Neutrophil (primary cell): ENCODE data around the gene GRK7.

ENCODE experiments used
- H3K27ac ChIP-seq: fragments of 200-600 bp; sonication (generic); 2 replicates; pipeline ENCODE4 v1.5.1; 2016; ENCODE audit warnings: mild to moderate bottlenecking, moderate library complexity
- H3K27me3 ChIP-seq: fragments of 200-600 bp; sonication (generic); 2 replicates; pipeline ENCODE4 v1.6.0; 2016; ENCODE audit warnings: mild to moderate bottlenecking
- H3K36me3 ChIP-seq: fragments of 200-600 bp; sonication (generic); 2 replicates; pipeline ENCODE4 v1.5.1; 2017
- H3K4me1 ChIP-seq, 2 experiments: fragments of 200-600 bp in 1 of 2; sonication (generic) in 1 of 2; 1 replicate in 1 of 2; 2 replicates in 1 of 2; pipeline versions ENCODE4 v1.5.1 to v1.6.1; 2013 to 2016; ENCODE audit warnings: low read depth in 1 of 2, low read length in 1 of 2, mild to moderate bottlenecking in 1 of 2, moderate library complexity in 1 of 2; ENCODE audit not compliant: control insufficient read depth in 1 of 2, insufficient read depth in 1 of 2
- H3K4me3 ChIP-seq, 2 experiments: fragments of 200-600 bp in 1 of 2; sonication (generic) in 1 of 2; 1 replicate in 1 of 2; 2 replicates in 1 of 2; pipeline ENCODE4 v1.5.1; 2013 to 2016; ENCODE audit warnings: low read depth in 1 of 2, low read length in 1 of 2, mild to moderate bottlenecking in 1 of 2, moderate library complexity in 1 of 2
- H3K9me3 ChIP-seq: fragments of 200-600 bp; sonication (generic); 2 replicates; pipeline ENCODE4 v1.5.1; 2016
- TF ChIP-seq, protein P1 (sequence below): fragments of 200-600 bp; sonication (generic); IDR thresholded peaks from 2 replicates; pipeline ENCODE4 v1.5.1; 2016; ENCODE audit warnings: antibody characterized with exemption

Gene GRK7

DNA sequence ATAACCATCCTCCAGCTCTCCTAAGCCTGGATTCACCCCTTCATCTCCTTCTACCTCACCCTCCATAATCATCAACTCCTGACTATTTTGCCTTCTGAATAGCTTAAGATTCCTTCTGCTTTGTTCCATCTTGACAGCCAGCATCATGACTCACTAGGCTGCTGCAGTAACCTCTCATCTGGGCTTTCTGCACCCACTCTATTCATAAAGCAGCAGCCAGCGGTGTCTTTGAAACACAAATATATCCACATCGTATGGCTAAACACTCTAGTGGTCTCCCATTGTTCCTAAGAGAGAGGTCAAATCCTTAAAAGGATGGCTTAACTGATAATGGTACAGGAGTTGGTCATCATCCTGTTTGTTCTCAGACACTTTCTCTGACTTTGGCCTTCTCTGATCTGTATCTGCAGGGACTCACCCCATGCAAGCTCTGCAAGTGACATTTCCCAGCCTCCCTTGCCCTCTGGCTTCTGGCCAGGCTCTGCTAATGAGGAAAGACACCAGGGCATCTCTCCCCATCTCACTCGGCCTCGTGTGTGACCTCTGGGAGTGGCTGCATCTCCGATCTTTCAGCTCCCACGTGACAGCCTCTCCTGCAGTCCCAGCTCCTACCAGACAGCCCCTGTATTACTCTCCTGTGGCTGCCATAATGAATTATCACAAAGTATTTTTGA lies 6.2 kb downstream of the GRK7 start:
- H3K27ac ChIP-seq = no peak overlapping the region
- H3K36me3 ChIP-seq = no peaks in the 10 kb centered on the region
- peaks cover 12 to 13% of the 10 kb centered on the region in 2 experiments for H3K4me1 ChIP-seq
- TF ChIP-seq, protein P1, sequence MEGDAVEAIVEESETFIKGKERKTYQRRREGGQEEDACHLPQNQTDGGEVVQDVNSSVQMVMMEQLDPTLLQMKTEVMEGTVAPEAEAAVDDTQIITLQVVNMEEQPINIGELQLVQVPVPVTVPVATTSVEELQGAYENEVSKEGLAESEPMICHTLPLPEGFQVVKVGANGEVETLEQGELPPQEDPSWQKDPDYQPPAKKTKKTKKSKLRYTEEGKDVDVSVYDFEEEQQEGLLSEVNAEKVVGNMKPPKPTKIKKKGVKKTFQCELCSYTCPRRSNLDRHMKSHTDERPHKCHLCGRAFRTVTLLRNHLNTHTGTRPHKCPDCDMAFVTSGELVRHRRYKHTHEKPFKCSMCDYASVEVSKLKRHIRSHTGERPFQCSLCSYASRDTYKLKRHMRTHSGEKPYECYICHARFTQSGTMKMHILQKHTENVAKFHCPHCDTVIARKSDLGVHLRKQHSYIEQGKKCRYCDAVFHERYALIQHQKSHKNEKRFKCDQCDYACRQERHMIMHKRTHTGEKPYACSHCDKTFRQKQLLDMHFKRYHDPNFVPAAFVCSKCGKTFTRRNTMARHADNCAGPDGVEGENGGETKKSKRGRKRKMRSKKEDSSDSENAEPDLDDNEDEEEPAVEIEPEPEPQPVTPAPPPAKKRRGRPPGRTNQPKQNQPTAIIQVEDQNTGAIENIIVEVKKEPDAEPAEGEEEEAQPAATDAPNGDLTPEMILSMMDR = no peak
- H3K9me3 ChIP-seq = no peaks in the 10 kb centered on the region
- no peak overlapping the region for H3K4me3 ChIP-seq
- no peaks in the 10 kb centered on the region for H3K27me3 ChIP-seq

DNA sequence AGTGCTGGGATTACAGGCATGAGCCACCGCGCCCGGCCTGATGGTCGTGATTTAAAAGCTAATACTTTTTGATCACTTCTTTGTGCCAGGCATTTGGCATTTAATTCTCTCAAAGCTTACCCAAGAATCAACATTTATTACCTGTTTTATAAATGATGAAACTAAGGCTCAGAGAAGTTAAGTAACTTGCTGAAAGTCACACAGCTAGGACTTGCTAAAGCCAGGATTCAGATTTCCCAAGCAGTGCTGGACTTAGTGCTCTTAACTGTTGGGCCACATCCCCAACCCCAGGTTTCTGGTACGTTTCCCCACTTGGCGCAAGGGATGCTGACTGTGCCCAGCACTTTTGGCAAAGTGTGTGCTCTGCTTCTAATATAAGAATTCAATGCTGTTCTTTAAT lies 10.5 kb downstream of the GRK7 start:
- TF ChIP-seq, protein P1 = no peak
- H3K9me3 ChIP-seq = no peaks in the 10 kb centered on the region
- no peak overlapping the region for H3K27ac ChIP-seq
- no peaks in the 10 kb centered on the region for H3K4me1 ChIP-seq
- no peaks in the 10 kb centered on the region for H3K36me3 ChIP-seq
- no peak overlapping the region for H3K4me3 ChIP-seq
- H3K27me3 ChIP-seq = no peaks in the 10 kb centered on the region

DNA sequence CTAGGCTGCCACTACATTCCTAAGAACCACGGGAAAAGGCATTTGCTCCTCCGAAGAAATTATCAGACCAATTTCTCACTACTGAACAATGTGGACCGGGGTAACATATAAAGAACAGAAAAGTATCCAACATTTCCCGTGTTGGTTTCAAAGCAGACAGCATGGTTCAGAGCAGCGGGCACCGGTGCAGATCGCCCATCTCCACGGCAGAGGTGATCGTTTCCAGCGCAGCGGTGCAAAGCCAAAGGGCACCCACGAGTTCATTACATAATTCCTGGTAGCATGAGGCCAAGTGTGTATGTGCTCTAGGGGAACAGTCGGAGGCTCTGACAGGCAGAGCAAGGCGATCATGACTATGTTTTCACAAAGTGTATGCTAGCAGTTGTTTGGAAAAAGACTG lies 13.2 kb downstream of the GRK7 start:
- Histone ChIP-seq H3K9me3 (no peaks in the 10 kb centered on the region), H3K4me1 (no peaks in the 10 kb centered on the region), H3K27ac (no peak overlapping the region), H3K36me3 (no peaks in the 10 kb centered on the region), H3K4me3 (no peak overlapping the region), H3K27me3 (no peaks in the 10 kb centered on the region)
- TF ChIP-seq, protein P1 = no peak

DNA sequence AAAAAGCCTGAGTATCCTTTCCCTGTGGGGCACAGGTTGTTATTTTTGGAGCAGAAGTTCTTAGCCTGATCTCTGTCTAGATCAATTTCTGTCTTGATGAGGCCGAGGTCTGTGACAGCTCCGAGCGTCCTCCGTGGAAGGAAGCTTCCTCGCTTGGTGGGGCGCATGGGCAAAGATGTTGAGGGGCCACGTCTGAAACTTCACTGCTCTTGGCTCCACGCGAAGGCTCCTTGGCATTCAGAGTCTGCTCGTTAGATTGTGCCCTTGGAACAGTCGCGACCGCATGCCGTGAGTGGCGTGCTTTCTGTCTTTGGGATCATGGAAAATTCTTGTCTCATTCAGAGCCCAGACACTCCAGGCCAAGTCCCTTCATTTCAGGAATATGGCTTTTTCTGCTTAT lies 13.7 kb downstream of the GRK7 start:
- H3K27ac ChIP-seq = no peak overlapping the region
- no peaks in the 10 kb centered on the region for H3K4me1 ChIP-seq
- TF ChIP-seq, protein P1 = no peak
- H3K9me3 ChIP-seq = no peaks in the 10 kb centered on the region
- H3K27me3 ChIP-seq = no peaks in the 10 kb centered on the region
- no peaks in the 10 kb centered on the region for H3K36me3 ChIP-seq
- H3K4me3 ChIP-seq = no peak overlapping the region

DNA sequence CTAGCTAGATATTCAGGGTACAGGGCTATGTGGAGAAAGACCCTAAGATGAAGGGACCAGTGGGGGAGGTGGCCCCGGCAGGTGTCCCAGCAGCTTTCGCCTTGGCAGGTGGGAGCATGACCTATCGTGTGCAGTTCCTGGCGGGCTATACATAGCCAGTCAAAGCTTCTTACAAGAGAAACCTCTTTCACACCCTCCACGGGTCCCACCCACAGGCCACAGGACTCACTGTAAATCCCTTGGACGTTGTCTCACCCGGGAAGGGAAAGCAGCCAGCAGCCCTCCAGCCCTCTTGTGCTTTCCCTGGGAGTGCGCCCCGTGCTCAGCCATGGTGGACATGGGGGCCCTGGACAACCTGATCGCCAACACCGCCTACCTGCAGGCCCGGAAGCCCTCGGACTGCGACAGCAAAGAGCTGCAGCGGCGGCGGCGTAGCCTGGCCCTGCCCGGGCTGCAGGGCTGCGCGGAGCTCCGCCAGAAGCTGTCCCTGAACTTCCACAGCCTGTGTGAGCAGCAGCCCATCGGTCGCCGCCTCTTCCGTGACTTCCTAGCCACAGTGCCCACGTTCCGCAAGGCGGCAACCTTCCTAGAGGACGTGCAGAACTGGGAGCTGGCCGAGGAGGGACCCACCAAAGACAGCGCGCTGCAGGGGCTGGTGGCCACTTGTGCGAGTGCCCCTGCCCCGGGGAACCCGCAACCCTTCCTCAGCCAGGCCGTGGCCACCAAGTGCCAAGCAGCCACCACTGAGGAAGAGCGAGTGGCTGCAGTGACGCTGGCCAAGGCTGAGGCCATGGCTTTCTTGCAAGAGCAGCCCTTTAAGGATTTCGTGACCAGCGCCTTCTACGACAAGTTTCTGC lies 15.0 kb downstream of the GRK7 start:
- Histone ChIP-seq H3K9me3 (no peaks in the 10 kb centered on the region), H3K4me3 (no peak overlapping the region), H3K27me3 (no peaks in the 10 kb centered on the region), H3K4me1 (no peaks in the 10 kb centered on the region), H3K27ac (no peak overlapping the region), H3K36me3 (no peaks in the 10 kb centered on the region)
- TF ChIP-seq, protein P1 = no peak
